ENCODE measurements around the gene HEPN1.
"Not testable (repeated sequence)": the region's sequence is repeated elsewhere in the genome, so short reads cannot be mapped to it uniquely, and the experiment has no call there.

The HEPN1 gene

DNA sequence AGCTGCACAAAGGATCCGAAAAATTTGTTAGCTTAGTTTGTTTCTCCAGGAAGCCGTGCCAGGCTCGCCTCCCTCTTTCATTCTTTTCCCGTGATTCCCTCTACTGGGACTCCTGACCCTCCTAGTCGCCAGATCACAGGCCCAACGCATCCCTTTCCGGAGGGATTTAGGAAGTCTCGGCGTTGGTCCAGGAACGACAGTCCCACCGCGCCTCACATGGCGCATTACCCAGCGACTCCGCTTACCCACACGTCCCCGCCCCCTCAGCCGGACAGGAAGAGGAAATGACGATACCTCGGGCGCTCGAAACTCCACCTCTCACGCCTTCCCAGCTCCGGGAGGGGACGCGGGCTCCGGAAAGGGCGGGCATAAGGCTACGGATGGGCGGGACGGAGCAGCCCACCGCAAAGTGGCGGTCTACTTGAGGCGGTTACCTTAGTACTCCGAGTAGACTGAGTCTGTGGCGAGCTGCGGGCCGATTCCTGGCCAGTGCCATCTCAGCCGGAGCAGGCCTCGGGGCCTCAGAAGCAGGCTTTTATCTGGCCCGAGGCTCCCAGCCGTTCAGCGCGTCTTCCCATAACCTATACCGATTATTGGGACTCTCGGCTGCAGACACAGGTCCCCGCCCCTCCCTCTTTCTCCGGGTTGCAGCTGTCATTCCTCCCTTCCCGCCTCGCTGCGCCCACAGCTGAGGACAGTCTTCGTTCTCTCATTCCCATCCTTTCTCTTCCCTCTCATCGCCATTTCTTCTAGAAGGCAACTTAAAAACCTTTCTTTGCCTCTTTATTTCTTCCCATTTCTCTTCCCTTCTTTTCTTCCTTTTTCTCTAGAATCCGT is 34.9 kb downstream of the HEPN1 start, which contains the start of gene CCDC15:
Gene CCDC15 (plus strand): TSS at position 450 of the 837 bp plus-strand sequence. CDS start 531 bp downstream, outside the sequence.
- ChIA-PET CTCF (interaction anchor here (0.6 to 2.1 kb wide), 4 partner anchors 33 to 117 kb away, joined by 3 to 11 read pairs (median 4); no protein-coding TSS in a partner anchor), POLR2A (ENCODE audit: low non-redundant PET) (interaction anchor here (0.6 to 1.7 kb wide), 4 partner anchors 54 to 153 kb away, joined by 3 to 11 read pairs (median 5); no protein-coding TSS in a partner anchor)
- peak within 1 kb of the TSS; percentile 84 for H3K27ac ChIP-seq
- TF ChIP-seq, protein P1, sequence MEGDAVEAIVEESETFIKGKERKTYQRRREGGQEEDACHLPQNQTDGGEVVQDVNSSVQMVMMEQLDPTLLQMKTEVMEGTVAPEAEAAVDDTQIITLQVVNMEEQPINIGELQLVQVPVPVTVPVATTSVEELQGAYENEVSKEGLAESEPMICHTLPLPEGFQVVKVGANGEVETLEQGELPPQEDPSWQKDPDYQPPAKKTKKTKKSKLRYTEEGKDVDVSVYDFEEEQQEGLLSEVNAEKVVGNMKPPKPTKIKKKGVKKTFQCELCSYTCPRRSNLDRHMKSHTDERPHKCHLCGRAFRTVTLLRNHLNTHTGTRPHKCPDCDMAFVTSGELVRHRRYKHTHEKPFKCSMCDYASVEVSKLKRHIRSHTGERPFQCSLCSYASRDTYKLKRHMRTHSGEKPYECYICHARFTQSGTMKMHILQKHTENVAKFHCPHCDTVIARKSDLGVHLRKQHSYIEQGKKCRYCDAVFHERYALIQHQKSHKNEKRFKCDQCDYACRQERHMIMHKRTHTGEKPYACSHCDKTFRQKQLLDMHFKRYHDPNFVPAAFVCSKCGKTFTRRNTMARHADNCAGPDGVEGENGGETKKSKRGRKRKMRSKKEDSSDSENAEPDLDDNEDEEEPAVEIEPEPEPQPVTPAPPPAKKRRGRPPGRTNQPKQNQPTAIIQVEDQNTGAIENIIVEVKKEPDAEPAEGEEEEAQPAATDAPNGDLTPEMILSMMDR (conservative IDR thresholded peaks at IDR 0.05; ENCODE audit: low read depth), result no peak
- peak; percentile 97 for DNase-seq (ENCODE audit: low spot score)

DNA sequence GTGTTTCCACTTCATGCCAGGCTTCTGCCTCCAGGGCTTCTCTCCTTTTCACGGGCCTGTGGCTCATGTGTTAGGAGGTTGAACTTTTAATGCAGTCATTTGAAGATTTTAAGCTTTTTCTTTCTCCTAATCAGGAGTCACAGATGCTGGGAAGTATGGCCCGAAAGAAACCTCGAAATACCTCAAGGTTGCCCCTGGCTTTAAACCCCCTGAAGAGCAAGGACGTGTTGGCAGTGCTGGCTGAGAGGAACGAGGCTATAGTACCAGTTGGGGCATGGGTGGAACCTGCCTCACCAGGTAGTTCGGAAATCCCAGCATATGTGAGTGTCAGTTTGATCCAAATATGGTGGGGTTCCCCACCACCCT is 35.5 kb downstream of the HEPN1 start:
- H3K27ac ChIP-seq, result peak overlapping the region; percentile 84
- POLR2A ChIA-PET (ENCODE audit: low non-redundant PET), result interaction anchor here (0.6 to 1.7 kb wide), 2 partner anchors 78 to 153 kb away, joined by 3 to 11 read pairs; no protein-coding TSS in a partner anchor
- CTCF ChIA-PET, result interaction anchor here (1.8 to 2.1 kb wide), 2 partner anchors 78 to 117 kb away, joined by 6 to 11 read pairs; no protein-coding TSS in a partner anchor
- TF ChIP-seq, protein P1 (conservative IDR thresholded peaks at IDR 0.05; ENCODE audit: low read depth), result no peak
- no peak for DNase-seq (ENCODE audit: low spot score)

DNA sequence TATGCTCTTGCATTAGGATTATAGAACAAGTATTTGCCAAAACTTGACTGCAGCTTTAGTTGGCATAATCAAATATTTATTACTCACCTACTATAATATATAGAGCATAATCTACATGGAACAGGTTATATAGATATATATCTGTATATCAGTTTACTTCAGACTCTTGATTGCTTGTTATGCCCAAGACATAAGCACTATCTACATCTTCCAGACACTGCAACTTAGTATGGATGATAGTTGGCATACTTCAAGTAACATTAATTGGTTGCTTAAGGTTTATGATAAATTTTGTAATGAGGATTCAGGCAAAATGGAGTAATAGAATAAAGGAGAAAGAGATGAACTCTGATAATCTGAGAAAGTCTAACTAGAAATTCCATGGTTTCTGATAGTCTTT is 36.0 kb downstream of the HEPN1 start:
- TF ChIP-seq, protein P1 (conservative IDR thresholded peaks at IDR 0.05; ENCODE audit: low read depth), result no peak
- no peak for DNase-seq (ENCODE audit: low spot score)
- H3K27ac ChIP-seq, result no peak overlapping the region
- POLR2A ChIA-PET (ENCODE audit: low non-redundant PET), result no interaction called here
- CTCF ChIA-PET, result interaction anchor here (1.8 to 2.1 kb wide), 2 partner anchors 79 to 118 kb away, joined by 6 to 11 read pairs; no protein-coding TSS in a partner anchor

DNA sequence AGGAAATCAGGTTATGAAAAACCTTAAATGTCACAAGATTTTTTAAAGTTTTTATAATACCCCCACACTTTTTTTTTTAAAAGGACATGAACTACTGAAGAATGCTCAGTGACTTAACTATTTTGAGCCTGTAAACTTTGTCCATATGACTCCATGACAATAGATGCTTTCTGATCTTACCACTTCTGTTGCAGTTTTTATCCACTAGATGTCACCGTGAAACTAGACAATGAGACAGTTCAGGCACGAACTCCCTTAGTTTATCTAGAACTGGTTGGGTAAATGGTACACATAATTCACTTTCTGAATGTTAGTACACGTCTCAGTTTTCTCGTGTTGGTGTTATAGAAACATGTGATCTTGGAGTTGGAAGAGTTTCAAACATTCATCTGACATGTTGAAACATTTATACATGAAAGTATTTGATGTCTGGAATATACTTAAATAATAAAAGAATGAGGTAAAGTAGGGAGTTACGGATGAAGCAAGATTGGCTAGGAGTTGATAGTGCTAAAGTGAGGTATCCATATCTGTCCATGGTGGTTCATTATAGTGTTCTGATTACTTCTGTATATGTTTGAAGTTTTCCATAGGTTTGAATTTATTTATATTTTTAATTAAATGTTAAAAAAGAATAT is 43.0 kb downstream of the HEPN1 start:
- DNase-seq (ENCODE audit: low spot score), result peak; percentile 76
- CTCF ChIA-PET, result interaction anchor here (0.6 to 0.7 kb wide), 2 partner anchors 86 to 108 kb away, joined by 3 to 5 read pairs; no protein-coding TSS in a partner anchor
- POLR2A ChIA-PET (ENCODE audit: low non-redundant PET), result no interaction called here
- TF ChIP-seq, protein P1 (conservative IDR thresholded peaks at IDR 0.05; ENCODE audit: low read depth), result peak; percentile 80
- H3K27ac ChIP-seq, result no peak overlapping the region

DNA sequence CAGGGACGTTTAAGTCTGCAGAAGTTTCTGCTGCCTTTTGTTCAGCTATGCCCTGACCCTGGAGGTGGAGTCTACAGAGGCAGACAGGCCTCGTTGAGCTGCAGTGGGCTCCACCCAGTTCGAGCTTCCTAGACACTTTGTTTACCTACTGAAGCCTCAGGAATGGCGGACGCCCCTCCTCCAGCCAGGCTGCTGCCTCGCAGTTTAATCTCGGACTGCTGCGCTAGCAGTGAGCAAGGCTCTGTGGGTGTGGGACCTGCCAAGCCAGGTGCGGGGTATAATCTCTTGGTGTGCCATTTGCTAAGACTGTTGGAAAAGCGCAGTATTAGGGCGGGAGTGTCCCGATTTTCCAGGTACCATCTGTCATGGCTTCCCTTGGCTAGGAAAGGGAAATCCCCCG is 49.1 kb downstream of the HEPN1 start:
- H3K27ac ChIP-seq; POLR2A ChIA-PET (ENCODE audit: low non-redundant PET); DNase-seq (ENCODE audit: low spot score); CTCF ChIA-PET: not testable (repeated sequence)

Data from RWPE1 (cell line).